GM21528 (cell line): Measurements from ENCODE around the gene CLCN7.

Source experiments
- ATAC-seq: cut with Tn5 transposase; IDR thresholded peaks from one replicate; pipeline ENCODE4 v1.9.1; 2021; ENCODE audit warnings: mild to moderate bottlenecking, moderate library complexity; ENCODE audit not compliant: unreplicated experiment, low FRiP score

CLCN7 gene

DNA sequence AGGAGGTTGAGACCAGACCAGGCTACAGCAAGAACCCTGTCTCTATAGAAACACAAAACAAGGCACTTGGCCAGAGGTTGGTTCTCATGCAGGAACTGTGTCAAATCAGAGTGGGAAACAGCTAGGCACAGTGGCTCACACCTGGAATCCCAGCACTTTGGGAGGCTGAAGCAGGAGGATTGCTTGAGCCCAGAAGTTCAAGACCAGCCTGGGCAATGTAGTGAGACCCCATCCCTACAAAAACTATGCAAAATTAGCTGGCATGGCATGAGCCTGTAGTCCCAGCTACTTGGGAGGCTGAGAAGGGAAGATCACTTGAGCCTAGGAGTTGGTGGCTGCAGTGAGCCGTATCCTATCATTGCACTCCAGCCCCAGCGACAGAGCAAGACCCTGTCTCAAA lies 62.0 kb downstream of the CLCN7 start:
- no peak for ATAC-seq

GRCh38 chr16:1408171-1408837 lies 66.5 kb downstream of the CLCN7 start:
- peak; percentile 61 for ATAC-seq

GRCh38 chr16:1407753-1408152 lies 67.1 kb downstream of the CLCN7 start:
- no peak for ATAC-seq

DNA sequence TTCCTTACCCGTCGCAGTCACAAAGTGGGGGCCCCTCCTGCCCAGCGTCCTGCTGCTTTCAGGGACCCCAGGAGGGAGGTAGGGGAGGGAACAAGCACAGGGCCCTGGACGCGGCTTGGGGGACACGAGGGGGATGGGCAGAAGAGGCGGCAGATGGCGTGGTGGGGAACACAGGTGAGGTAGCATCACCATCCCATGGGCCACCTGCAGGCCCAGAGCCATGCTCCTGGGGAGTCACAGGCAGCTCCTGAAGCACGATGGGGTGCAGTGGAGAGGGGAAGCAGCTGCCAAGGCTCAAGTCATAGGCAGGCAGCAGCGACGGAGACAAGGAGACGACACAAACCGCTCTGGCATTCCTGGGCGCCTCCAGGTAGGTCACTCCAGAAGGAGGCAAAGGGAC lies 71.1 kb downstream of the CLCN7 start:
- no peak for ATAC-seq

GRCh38 chr16:1403036-1403435 lies 71.8 kb downstream of the CLCN7 start:
- ATAC-seq, result no peak

DNA sequence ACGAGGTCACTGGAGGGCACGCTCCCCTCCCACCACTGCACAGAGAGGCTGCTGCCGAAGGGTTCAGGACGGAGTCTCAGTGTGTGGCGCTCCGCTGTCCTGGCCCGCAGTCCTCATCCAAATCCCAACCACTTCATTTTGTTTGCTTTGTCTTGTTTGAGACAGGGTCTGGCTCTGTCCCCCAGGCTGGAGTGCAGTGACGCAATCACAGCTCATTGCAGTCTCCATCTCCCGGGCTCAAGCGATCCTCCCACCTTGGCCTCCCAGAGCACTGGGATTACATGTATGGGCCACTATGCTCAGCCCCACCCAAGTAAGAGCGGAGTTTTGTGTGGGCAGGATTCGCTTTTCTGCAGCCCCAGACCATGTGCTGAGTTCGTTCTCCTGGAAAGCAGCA lies 73.1 kb downstream of the CLCN7 start:
- no peak for ATAC-seq

DNA sequence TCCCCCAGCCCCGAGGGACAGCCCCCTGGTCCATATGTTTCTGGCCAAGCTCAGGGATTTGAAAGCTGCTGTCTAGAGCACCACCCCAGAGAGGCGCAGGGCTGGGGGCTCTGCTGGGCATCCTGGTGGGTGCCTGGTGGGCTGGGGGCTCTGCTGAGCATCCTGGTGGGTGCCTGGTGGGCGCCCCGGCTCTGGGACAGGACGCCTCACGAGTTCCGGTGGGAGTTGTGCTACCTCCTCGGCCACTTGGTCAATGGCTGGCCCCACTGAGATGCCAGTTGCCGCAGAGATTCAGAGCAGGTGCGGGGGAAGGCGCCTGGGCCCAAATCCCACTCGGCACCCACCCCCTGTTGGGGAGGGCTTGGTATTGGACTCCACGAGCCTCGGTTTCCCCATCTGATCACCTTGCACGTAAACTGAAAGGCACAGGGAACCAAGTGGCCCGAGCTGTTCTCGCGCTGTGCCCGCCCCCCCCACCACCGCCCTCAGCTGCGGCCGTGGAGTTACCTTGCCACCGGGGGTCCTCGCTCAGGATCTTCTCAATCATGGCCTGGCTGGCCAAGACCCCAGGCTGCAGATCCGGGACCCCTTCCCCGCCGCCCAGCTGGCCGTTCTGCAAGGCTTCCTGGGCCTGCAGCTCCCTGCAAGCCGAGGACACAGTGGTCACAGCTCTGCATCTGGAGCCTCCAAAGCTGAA lies 73.6 kb downstream of the CLCN7 start:
- ATAC-seq, result no peak

DNA sequence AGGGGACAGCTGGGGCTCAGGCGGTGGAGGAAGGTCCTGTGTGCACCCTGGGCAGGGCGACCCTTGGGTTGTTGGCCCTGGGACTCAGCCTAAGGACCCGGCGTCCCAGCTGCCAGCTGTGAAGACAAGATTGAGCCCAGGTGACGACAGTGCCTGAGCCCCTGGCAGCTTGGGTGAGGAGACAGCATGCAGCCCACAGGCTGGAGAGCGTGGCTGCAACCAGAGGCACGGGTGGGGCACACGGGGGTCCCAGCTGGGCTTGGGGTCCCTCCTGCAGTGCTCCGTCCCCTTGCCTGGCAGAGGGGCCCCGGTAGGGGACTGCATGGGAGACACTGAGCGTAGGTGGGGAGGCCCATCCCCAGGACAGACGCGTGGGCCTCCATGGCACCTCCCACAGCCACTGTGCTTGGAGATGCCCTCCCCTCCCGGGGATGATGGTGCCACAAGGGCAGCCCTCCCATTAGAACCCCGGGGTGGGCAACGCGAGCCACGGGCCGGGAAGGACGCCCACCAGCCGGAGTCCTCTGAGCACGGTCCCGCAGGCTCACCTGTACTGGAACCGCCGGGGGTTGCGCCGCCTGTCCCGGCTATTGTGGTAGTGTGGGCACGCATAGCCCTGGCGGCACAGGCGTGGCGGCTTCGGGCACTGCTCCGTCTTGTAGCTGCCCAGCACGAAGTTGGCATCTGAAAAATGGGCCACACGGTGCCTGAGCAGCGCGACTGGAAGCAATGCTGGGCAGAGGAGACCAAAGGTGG lies 75.8 kb downstream of the CLCN7 start:
- no peak for ATAC-seq

- ATAC-seq, result no peak
These were observed 76.5 kb downstream of the CLCN7 start for GRCh38 chr16:1398351-1398750.

DNA sequence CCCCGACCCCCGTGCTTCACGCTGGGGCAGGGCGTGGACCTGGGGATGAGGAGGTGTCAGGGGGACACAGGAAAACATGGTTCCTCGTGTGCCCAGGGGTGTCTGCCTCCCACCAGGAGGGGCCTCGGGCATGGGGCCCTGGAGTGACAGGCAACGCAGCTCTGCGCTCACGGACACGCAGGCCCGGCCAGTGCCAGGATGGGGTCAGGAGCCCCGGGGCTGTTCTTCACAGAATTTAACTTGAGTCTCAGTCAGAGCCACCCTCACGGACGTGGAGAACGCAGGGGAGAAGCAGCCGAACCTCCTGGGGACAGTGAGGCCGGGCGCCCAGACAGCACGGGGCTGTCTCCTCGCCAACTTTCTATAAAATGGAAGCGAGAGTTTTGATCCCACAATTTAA lies 77.0 kb downstream of the CLCN7 start:
- ATAC-seq, result no peak

GRCh38 chr16:1395444-1396031 lies 79.3 kb downstream of the CLCN7 start:
- no peak for ATAC-seq
